Fibroblast of peridontal ligament (primary cell): ENCODE measurements around the gene PHF21A.

Experiments
- DNase-seq: peaks from one replicate; pipeline ENCODE4 v3.0.0-alpha.2; 2010; ENCODE audit errors: extremely low read depth

PHF21A gene

GRCh38 chr11:45904309-45904915 is 216.8 kb downstream of the PHF21A start:
- DNase-seq: no peak

- no peak for DNase-seq
These were observed 218.5 kb downstream of the PHF21A start for GRCh38 chr11:45902452-45903380.

GRCh38 chr11:45901626-45902025 is 219.6 kb downstream of the PHF21A start:
- DNase-seq: no peak

- no peak for DNase-seq
These were observed 220.2 kb downstream of the PHF21A start for GRCh38 chr11:45900916-45901617.

GRCh38 chr11:45900175-45900800 is 221.0 kb downstream of the PHF21A start:
- peak; percentile 7 for DNase-seq

- DNase-seq: peak; percentile 80
These were observed 221.6 kb downstream of the PHF21A start for GRCh38 chr11:45899448-45900174.

GRCh38 chr11:45899086-45899447 is 222.2 kb downstream of the PHF21A start:
- DNase-seq: no peak

- no peak for DNase-seq
These were observed 223.7 kb downstream of the PHF21A start for GRCh38 chr11:45897556-45897955.

- DNase-seq: no peak
These were observed 224.8 kb downstream of the PHF21A start for GRCh38 chr11:45896422-45896984.

GRCh38 chr11:45895553-45896259 is 225.5 kb downstream of the PHF21A start:
- DNase-seq: no peak

GRCh38 chr11:45894555-45895247 is 226.6 kb downstream of the PHF21A start:
- no peak for DNase-seq

GRCh38 chr11:45892856-45893255 is 228.4 kb downstream of the PHF21A start:
- DNase-seq: no peak

GRCh38 chr11:45890886-45891550 is 230.2 kb downstream of the PHF21A start:
- DNase-seq: no peak

GRCh38 chr11:45889966-45890365 is 231.3 kb downstream of the PHF21A start:
- no peak for DNase-seq

- no peak for DNase-seq
These were observed 231.7 kb downstream of the PHF21A start for GRCh38 chr11:45889555-45889954.

- no peak for DNase-seq
These were observed 233.7 kb downstream of the PHF21A start for GRCh38 chr11:45887587-45887986.

- DNase-seq: no peak
These were observed 234.3 kb downstream of the PHF21A start for GRCh38 chr11:45886816-45887520.

GRCh38 chr11:45885921-45886721 is 235.1 kb downstream of the PHF21A start:
- DNase-seq: no peak
